Activated CD8-positive, alpha-beta memory T cell treated with anti-CD3 and anti-CD28 coated beads for 36 hours (primary cell): ENCODE data around the gene SLAMF9. TPM values are rescaled to one million over a fixed set of nuclear protein-coding genes. Genes with fewer than 3 reads are reported as not detected.

Experiments used
- total RNA-seq, 2 experiments: library from RNA; stranded (reverse); gene quantifications; one replicate each; pipeline ENCODE4 v1.2.3, GENCODE V29; 2021

The SLAMF9 gene
- total RNA-seq, 2 experiments from 2014 or later = not detected

Other genes with a start within 250 kb of the SLAMF9 start
- gene CRP, start 239.6 kb downstream of the SLAMF9 start, total RNA-seq = not detected
- gene DUSP23, start 173.3 kb downstream of the SLAMF9 start, total RNA-seq = 10 to 100 TPM; 36.9 to 38.6 TPM
- under 1 TPM; 0.21 to 0.40 TPM for gene FCRL6, start 151.9 kb downstream of the SLAMF9 start, total RNA-seq
- 1 to 10 TPM; 2.8 to 3.6 TPM for gene SLAMF8, start 127.4 kb downstream of the SLAMF9 start, total RNA-seq
- gene VSIG8, start 91.6 kb downstream of the SLAMF9 start, total RNA-seq = not detected
- gene CFAP45, start 54.1 kb downstream of the SLAMF9 start, total RNA-seq = 1 to 10 TPM; 1.2 to 1.4 TPM
- 100 to 1,000 TPM; 532 to 538 TPM for gene TAGLN2, start 28.7 kb downstream of the SLAMF9 start, total RNA-seq
- under 1 TPM in 1 of 2 experiments, not detected in 1; 0.06 TPM for gene IGSF9, start 8.6 kb downstream of the SLAMF9 start, total RNA-seq
- gene PIGM, start 77.8 kb upstream of the SLAMF9 start, total RNA-seq = 1 to 10 TPM; 6.2 to 6.5 TPM
- not detected for gene KCNJ10, start 115.9 kb upstream of the SLAMF9 start, total RNA-seq
- not detected for gene KCNJ9, start 127.3 kb upstream of the SLAMF9 start, total RNA-seq
- gene IGSF8, start 144.4 kb upstream of the SLAMF9 start, total RNA-seq = 10 to 100 TPM; 43.8 to 45.7 TPM
- gene ATP1A2, start 161.5 kb upstream of the SLAMF9 start, total RNA-seq = not detected
- not detected for gene ATP1A4, start 197.4 kb upstream of the SLAMF9 start, total RNA-seq
- gene CASQ1, start 236.3 kb upstream of the SLAMF9 start, total RNA-seq = not detected